PFSK-1 (cell line): Measurements from ENCODE around the gene AKIRIN2.

Experiments used
- FOXP2 ChIP-seq: optimal IDR thresholded peaks from 2 replicates; pipeline ENCODE3; 2011; ENCODE audit warnings: borderline replicate concordance, control low read depth, inconsistent platforms; ENCODE audit not compliant: insufficient read depth; ENCODE audit errors: extremely low read length, extremely low read depth
- POLR2AphosphoS5 ChIP-seq: IDR thresholded peaks from 2 replicates; pipeline ENCODE4 v1.6.1; 2012; ENCODE audit warnings: low read depth, mild to moderate bottlenecking, control low read depth, low read length, moderate library complexity
- SIN3A ChIP-seq: IDR thresholded peaks from 2 replicates; pipeline ENCODE4 v1.6.1; 2012; ENCODE audit warnings: mild to moderate bottlenecking, low read length, moderate library complexity, borderline replicate concordance; ENCODE audit not compliant: insufficient read depth
- TAF1 ChIP-seq: IDR thresholded peaks from 2 replicates; pipeline ENCODE4 v1.6.1; 2012; ENCODE audit warnings: low read length, control low read depth, borderline replicate concordance; ENCODE audit not compliant: insufficient read depth
- TF ChIP-seq, protein P1 (sequence below), 2 experiments: IDR thresholded peaks; 2 replicates each; pipeline versions ENCODE4 v1.6.1 to v1.8.0; 2011 to 2012; ENCODE audit warnings: low read depth in 2 of 2, low read length in 2 of 2, control low read depth in 1 of 2, inconsistent platforms in 1 of 2, mild to moderate bottlenecking in 1 of 2, moderate library complexity in 1 of 2; ENCODE audit not compliant: insufficient read depth in 1 of 2

The AKIRIN2 gene

DNA sequence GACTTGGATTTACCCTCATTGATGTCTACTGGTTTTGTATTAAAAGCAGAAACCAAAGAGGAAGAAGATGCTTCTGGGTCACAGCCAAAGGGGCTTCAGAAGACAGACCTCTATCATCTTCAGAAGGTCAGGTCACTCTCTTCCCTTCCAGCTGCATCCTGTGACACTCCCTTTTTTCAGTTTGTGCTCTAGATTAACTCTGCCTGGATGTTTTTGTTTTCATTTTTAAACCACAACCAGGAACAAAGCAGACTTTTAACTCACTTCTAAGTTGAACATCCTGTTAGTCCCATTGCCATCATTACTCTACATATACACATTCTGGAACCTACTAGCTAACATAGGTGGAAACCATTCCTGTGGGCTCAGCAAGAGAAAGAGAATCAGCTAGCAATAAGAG, 45.2 kb downstream of the AKIRIN2 start:
- TF ChIP-seq POLR2AphosphoS5 = no peak
- TF ChIP-seq SIN3A = 0 out of 2 replicates have a peak, but pooled peaks have one; percentile 58

DNA sequence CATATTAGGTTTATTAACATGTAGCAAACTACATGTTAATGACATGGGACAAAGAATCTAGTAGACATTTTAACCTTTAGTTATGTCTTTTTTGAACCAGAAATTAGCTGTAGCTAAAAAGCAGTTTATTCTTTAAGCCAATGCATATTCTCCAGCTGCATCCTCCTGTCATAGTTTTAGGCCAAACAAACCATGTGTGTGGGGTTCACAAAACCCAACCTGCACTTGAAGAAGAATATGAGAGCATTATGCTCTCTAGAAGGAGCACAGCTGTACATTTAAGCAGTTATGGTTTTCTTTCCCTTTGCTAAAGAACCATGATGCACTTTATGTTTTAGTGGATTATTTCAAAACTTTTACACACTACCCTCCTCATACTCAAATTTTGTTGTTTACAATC, 46.2 kb downstream of the AKIRIN2 start:
- TF ChIP-seq, protein P1, sequence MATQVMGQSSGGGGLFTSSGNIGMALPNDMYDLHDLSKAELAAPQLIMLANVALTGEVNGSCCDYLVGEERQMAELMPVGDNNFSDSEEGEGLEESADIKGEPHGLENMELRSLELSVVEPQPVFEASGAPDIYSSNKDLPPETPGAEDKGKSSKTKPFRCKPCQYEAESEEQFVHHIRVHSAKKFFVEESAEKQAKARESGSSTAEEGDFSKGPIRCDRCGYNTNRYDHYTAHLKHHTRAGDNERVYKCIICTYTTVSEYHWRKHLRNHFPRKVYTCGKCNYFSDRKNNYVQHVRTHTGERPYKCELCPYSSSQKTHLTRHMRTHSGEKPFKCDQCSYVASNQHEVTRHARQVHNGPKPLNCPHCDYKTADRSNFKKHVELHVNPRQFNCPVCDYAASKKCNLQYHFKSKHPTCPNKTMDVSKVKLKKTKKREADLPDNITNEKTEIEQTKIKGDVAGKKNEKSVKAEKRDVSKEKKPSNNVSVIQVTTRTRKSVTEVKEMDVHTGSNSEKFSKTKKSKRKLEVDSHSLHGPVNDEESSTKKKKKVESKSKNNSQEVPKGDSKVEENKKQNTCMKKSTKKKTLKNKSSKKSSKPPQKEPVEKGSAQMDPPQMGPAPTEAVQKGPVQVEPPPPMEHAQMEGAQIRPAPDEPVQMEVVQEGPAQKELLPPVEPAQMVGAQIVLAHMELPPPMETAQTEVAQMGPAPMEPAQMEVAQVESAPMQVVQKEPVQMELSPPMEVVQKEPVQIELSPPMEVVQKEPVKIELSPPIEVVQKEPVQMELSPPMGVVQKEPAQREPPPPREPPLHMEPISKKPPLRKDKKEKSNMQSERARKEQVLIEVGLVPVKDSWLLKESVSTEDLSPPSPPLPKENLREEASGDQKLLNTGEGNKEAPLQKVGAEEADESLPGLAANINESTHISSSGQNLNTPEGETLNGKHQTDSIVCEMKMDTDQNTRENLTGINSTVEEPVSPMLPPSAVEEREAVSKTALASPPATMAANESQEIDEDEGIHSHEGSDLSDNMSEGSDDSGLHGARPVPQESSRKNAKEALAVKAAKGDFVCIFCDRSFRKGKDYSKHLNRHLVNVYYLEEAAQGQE (IDR thresholded peaks at IDR 0.05; ENCODE audit: insufficient read depth in 1 of 2, low read depth in 2 of 2, low read length in 2 of 2) = no peak
- no peak for TF ChIP-seq POLR2AphosphoS5
- TF ChIP-seq SIN3A = no peak
- no peak for TF ChIP-seq TAF1
- no peak for TF ChIP-seq FOXP2

DNA sequence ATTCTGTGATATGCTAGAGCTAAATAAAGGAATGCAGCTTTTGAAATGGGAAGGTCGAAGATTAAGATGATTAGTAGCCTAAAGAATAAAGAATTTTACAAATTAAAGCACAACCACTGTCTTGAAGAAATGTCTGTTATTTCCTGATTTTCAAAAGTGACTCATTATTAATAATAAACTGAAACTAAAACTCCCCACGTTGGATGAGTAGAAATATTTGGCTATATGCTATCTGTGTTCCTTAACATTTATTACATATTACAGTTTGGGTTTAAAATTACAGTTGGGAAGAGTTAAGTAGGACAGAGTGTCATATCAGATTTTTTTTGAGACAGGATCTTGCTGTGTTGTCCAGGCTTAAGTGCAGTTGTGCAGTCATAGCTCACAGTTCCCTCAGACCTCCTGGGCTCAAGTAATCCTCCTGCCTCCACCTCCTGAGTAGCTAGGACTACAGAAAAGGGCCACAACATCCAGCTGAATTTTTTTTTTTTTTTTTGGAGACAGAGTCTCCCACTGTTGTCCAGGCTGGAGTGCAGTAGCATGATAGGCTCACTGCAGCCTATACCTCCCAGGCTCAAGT, 47.1 kb downstream of the AKIRIN2 start:
- TF ChIP-seq POLR2AphosphoS5 = no peak

DNA sequence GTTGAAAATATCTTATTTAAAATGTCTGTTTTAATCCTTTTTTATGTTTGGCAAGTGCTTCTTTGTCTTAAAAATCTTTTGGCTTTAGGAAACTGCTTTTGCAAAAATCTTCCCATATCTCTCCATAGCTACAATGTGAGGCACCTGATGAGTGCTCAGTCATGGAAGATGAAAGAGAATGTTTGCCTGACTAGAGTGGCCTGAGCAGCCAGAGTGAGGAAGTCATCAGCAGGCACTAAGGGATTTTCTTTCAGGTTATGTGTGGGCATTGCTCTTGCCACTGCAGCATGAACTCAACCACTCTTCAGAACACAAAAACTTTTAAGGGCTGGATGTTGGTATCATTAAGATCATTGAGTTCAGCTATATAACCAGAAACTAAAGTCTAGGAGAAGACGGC, 47.9 kb downstream of the AKIRIN2 start:
- no peak for TF ChIP-seq TAF1
- TF ChIP-seq, protein P1 (IDR thresholded peaks at IDR 0.05; ENCODE audit: insufficient read depth in 1 of 2, low read depth in 2 of 2, low read length in 2 of 2) = no peak
- no peak for TF ChIP-seq FOXP2
- no peak for TF ChIP-seq POLR2AphosphoS5
- no peak for TF ChIP-seq SIN3A

DNA sequence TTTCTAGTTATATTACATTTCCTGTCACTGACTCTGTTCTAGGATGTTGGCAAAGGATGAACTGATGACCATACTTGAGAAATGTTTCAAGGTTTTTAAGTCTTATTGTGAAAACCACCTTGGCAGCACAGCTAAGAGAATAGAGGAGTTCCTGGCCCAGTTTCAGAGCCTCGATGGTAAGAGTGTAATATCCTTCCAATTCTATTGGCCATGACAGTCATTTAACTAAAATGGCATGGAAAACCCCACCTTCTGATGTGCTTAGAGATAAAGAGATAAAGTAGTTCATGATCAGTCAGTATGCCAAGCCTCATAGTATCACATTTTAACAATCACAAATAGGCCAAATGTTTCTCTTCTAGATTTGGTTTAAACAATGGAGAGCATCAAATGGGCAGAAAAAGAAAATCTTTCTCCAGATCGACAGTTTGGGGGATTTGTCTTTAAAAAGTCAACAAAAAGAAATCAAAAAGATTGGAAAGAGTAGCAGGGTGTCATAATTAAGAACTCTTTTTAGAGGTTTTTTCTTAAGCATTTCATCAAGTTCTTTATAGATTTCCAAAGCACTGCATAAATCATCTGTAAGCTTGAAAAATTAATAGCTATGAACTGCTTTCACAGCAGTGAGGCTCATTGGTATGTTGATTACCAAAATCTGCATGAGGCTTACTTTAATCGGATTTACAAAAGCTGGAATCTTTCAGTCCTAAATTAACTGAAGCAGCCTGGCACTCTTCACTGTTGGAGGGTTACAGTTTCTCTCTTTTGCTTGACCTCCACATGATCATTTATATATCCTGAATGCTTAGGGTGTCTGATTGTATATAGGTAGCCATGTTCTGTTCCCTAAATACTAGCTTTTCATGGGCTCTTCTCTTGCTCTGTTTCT, 48.7 kb downstream of the AKIRIN2 start:
- TF ChIP-seq SIN3A (no peak), TAF1 (no peak), POLR2AphosphoS5 (no peak), FOXP2 (no peak)
- TF ChIP-seq, protein P1 (IDR thresholded peaks at IDR 0.05; ENCODE audit: insufficient read depth in 1 of 2, low read depth in 2 of 2, low read length in 2 of 2) = no peak

DNA sequence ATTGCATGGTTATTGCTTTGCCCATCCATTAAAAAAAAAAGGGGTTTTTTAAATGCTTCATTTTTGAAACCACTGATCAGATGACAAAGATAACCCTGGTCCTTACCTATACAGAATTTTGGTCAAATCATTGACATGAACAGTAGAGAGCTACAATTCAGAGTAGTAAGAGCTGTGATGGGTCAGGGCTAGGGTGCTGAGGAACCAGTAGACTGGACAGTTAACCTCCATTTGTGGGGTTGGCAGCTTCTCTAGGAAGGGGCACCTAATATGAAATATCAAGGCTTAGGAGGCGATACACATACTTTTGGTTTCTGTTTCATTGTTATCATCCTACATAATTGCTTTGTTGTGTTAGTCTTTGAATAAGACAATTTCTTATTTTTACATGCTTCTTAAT, 57.0 kb downstream of the AKIRIN2 start:
- no peak for TF ChIP-seq FOXP2
- no peak for TF ChIP-seq POLR2AphosphoS5
- no peak for TF ChIP-seq TAF1
- TF ChIP-seq, protein P1 (IDR thresholded peaks at IDR 0.05; ENCODE audit: insufficient read depth in 1 of 2, low read depth in 2 of 2, low read length in 2 of 2) = no peak
- TF ChIP-seq SIN3A = no peak
